Stomach (tissue), 9 donors: ENCODE measurements around the gene MYADM. TPM values are rescaled to one million over a fixed set of nuclear protein-coding genes. Genes with fewer than 3 reads are reported as not detected.
A peak's percentile ranks its signal among the peaks of the same experiment; 100 is the strongest.

ENCODE experiments used
- DNase-seq, 2 donors: peaks; one replicate each; pipeline versions ENCODE4 v3.0.0 to v3.0.0-alpha.2; 2013 to 2019
- H3K27ac ChIP-seq, 5 donors: fragments of 200-600 bp in 4 of 5; sonication (generic) in 4 of 5; one replicate each; pipeline ENCODE4 v1.5.1; 2013 to 2019; ENCODE audit warnings: mild to moderate bottlenecking in 1 of 5, moderate library complexity in 1 of 5
- H3K27me3 ChIP-seq, 3 donors: fragments of 200-600 bp; sonication (generic); one replicate each; pipeline ENCODE4 v1.5.1; 2017 to 2019; ENCODE audit warnings: mixed run types in 1 of 3
- H3K36me3 ChIP-seq, 4 donors: fragments of 200-600 bp; sonication (generic); 1 replicate in 3 of 4; 2 replicates in 1 of 4; pipeline ENCODE4 v1.5.1; 2016 to 2019
- H3K4me1 ChIP-seq, 4 donors: fragments of 200-600 bp; sonication (generic); one replicate each; pipeline ENCODE4 v1.5.1; 2016 to 2019
- H3K4me3 ChIP-seq, 4 donors: fragments of 200-600 bp; sonication (generic) in 3 of 4; one replicate each; pipeline ENCODE4 v1.5.1; 2016 to 2019; ENCODE audit warnings: mild to moderate bottlenecking in 1 of 4
- H3K9me3 ChIP-seq, 4 donors: fragments of 200-600 bp; sonication (generic); one replicate each; pipeline ENCODE4 v1.5.1; 2016 to 2019
- CTCF ChIP-seq, 7 experiments: fragments of 450-650 bp in 4 of 7; fragments of 200-600 bp in 3 of 7; sonication (generic) in 3 of 7; IDR thresholded peaks; one replicate each; pipeline ENCODE4 v1.5.1; 2016 to 2019; ENCODE audit warnings: antibody characterized with exemption in 7 of 7, control low read depth in 2 of 7, mild to moderate bottlenecking in 1 of 7
- EP300 ChIP-seq: sonication (generic); formaldehyde crosslinking; IDR thresholded peaks from one replicate; pipeline ENCODE4 v1.6.1; 2017; ENCODE audit warnings: antibody characterized with exemption
- POLR2A ChIP-seq, 4 donors: fragments of 450-650 bp; IDR thresholded peaks; one replicate each; pipeline ENCODE4 v1.6.1; 2016; ENCODE audit warnings: antibody characterized with exemption in 4 of 4, control low read depth in 2 of 4, mild to moderate bottlenecking in 1 of 4, moderate library complexity in 1 of 4
- POLR2AphosphoS5 ChIP-seq, 3 donors: sonication (generic); formaldehyde crosslinking; IDR thresholded peaks; one replicate each; pipeline ENCODE4 v1.6.1; 2016; ENCODE audit warnings: antibody characterized with exemption in 3 of 3
- WGBS, 5 donors: extraction: QIAGEN DNeasy Blood & Tissue Kit in 3 of 5; methylation state at CpG; one replicate each; pipeline versions ENCODE4 v1.1.5 to v1.1.7; 2013 to 2018; 5-methylcytosine and 5-hydroxymethylcytosine counted together
- intact Hi-C: fragments of 100-400 bp; cut with DNase I; formaldehyde crosslinking; loops from one replicate; pipeline ENCODE4 v1.15.1; 2023; ENCODE audit warnings: low total_unique reads
- polyA plus RNA-seq, 3 donors: library from polyadenylated mRNA; stranded (reverse); fragments of 200-250 nt; gene quantifications; one replicate each; pipeline ENCODE4 v1.2.3, GENCODE V29; 2013
- total RNA-seq, 5 donors: library from RNA; depleted of rRNA; stranded (reverse); fragments of >200 nt; gene quantifications; one replicate each; pipeline versions ENCODE4 v1.1.0 to v1.2.3, GENCODE V29; 2014 to 2016
- donor health status: healthy with polysubstance abuse.
- donor health status: Bipolar disorder and iron deficiency.
- donor health status: healthy.

The MYADM gene
- total and polyA plus RNA-seq, 8 donors: 20.7 to 195 (median 34.4) TPM

DNA sequence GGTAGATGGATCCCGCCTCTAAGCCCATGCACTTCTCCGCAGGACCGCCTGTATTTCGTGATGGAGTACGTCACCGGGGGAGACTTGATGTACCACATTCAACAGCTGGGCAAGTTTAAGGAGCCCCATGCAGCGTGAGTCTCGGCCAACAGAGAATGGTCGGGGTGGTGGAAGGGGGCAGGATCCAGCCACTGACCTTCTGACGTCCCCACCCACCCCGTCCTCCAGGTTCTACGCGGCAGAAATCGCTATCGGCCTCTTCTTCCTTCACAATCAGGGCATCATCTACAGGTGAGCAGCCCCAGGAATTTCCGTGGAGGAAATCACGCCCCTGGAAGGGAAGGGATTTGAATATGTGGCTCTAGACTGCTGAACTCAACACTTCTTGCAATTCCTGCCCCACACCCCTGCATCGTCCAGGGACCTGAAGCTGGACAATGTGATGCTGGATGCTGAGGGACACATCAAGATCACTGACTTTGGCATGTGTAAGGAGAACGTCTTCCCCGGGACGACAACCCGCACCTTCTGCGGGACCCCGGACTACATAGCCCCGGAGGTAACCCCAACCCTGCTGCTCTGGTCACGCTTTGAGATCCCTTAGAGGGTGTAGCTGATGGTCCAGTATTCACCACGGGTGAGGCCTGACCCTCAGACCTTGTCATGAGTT is 32.6 kb downstream of the MYADM start:
- no peak for DNase-seq
- Histone ChIP-seq H3K4me3 (no peak overlapping the region), H3K4me1 (peaks cover 0 to 4% (median 0%) of the 10 kb centered on the region in 4 donors), H3K36me3 (no peaks in the 10 kb centered on the region), H3K27ac (no peak overlapping the region), H3K9me3 (no peaks in the 10 kb centered on the region), H3K27me3 (peaks cover 0 to 98% (median 34%) of the 10 kb centered on the region in 3 donors)
- WGBS, 5 donors: 87 to 94% (median 91%) methylated on average over 26 to 27 of the region's 27 CpGs
- no peak for TF ChIP-seq EP300
- no peak for TF ChIP-seq CTCF (IDR thresholded peaks at IDR 0.05)
- TF ChIP-seq POLR2A (IDR thresholded peaks at IDR 0.05): no peak
- no peak for TF ChIP-seq POLR2AphosphoS5 (IDR thresholded peaks at IDR 0.05)
- intact Hi-C loops: loop anchor here (10.0 kb wide), 1 partner anchor 124 kb away; no protein-coding TSS in a partner anchor

DNA sequence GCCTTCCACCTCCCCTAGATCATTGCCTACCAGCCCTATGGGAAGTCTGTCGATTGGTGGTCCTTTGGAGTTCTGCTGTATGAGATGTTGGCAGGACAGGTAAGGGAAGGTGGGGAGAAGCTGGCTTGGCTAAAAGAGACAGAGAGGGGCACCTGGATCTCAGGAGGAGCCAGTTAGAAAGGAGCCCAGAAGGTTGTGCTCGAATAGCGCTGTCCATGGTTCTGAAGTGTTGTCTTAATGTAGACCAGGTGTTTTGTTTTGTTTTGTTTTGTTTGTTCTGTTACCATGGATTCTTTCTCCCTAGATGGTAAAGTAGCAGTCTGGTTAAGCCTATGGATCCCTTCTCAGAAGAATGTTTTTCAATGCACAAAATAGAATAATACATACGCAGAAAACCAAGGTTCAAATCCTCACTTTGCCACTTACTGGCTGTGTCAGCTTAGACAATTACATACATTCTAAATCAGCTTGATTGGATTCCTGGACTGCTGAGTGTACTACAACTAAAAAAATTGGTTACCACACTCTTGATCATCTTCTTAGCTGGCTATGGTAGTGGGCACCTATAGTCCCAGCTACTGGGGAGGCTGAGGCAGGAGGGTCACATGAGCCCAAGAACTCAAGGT is 35.5 kb downstream of the MYADM start:
- Histone ChIP-seq H3K4me1 (peaks cover 2 to 23% (median 18%) of the 10 kb centered on the region in 4 donors), H3K4me3 (no peak overlapping the region), H3K27ac (no peak overlapping the region), H3K36me3 (no peaks in the 10 kb centered on the region), H3K27me3 (peaks cover 8 to 97% (median 39%) of the 10 kb centered on the region in 3 donors), H3K9me3 (no peaks in the 10 kb centered on the region)
- DNase-seq: peak in 1 of 2 donors; percentile 81
- no peak for TF ChIP-seq EP300
- no peak for TF ChIP-seq POLR2A (IDR thresholded peaks at IDR 0.05)
- TF ChIP-seq POLR2AphosphoS5 (IDR thresholded peaks at IDR 0.05): no peak
- no peak for TF ChIP-seq CTCF (IDR thresholded peaks at IDR 0.05)
- WGBS, 5 donors: 42 to 58% (median 44%) methylated on average over 4 of the region's 4 CpGs
- intact Hi-C loops: loop anchor here (10.0 kb wide), 1 partner anchor 122 kb away; no protein-coding TSS in a partner anchor

GRCh38 chr19:53904909-53905308 is 37.2 kb downstream of the MYADM start:
- Histone ChIP-seq H3K4me3 (no peak overlapping the region), H3K27me3 (peaks cover 20 to 97% (median 45%) of the 10 kb centered on the region in 3 donors), H3K36me3 (no peaks in the 10 kb centered on the region), H3K27ac (no peak overlapping the region), H3K9me3 (no peaks in the 10 kb centered on the region), H3K4me1 (peaks cover 9 to 36% (median 25%) of the 10 kb centered on the region in 4 donors)
- 25 to 47% (median 37%) methylated on average over 3 of the region's 3 CpGs for WGBS, 5 donors
- TF ChIP-seq POLR2A (IDR thresholded peaks at IDR 0.05) (no peak), CTCF (IDR thresholded peaks at IDR 0.05) (no peak), EP300 (no peak), POLR2AphosphoS5 (IDR thresholded peaks at IDR 0.05) (no peak)
- intact Hi-C loops: loop anchor here (10.0 kb wide), 1 partner anchor 120 kb away; no protein-coding TSS in a partner anchor
- no peak for DNase-seq

GRCh38 chr19:53905787-53906186 is 38.1 kb downstream of the MYADM start:
- no peak overlapping the region for H3K4me3 ChIP-seq
- H3K27ac ChIP-seq: no peak overlapping the region
- WGBS, 5 donors: 50 to 71% (median 63%) methylated on average over 1 of the region's 1 CpG
- H3K27me3 ChIP-seq: peaks cover 20 to 97% (median 54%) of the 10 kb centered on the region in 3 donors
- TF ChIP-seq CTCF (IDR thresholded peaks at IDR 0.05): no peak
- no peak for TF ChIP-seq POLR2AphosphoS5 (IDR thresholded peaks at IDR 0.05)
- TF ChIP-seq EP300: no peak
- no peak for TF ChIP-seq POLR2A (IDR thresholded peaks at IDR 0.05)
- no peaks in the 10 kb centered on the region for H3K36me3 ChIP-seq
- no peak for DNase-seq
- H3K9me3 ChIP-seq: no peaks in the 10 kb centered on the region
- H3K4me1 ChIP-seq: peaks cover 9 to 40% (median 25%) of the 10 kb centered on the region in 4 donors
- intact Hi-C loops: loop anchor here (10.0 kb wide), 1 partner anchor 119 kb away; no protein-coding TSS in a partner anchor
